Stimulated activated CD4-positive, alpha-beta T cell treated with anti-CD3 and anti-CD28 coated beads, TNF-alpha, amount 100 ng/mL, for 48 hours (primary cell): ENCODE results near the gene ZDHHC11B.
"Not testable (repeated sequence)": the region's sequence is repeated elsewhere in the genome, so short reads cannot be mapped to it uniquely, and the experiment has no call there.

ENCODE experiments used
- DNase-seq, 3 donors: peaks; one replicate each; pipeline ENCODE4 v3.0.0-alpha.2; 2020; ENCODE audit warnings: low read depth in 3 of 3

Gene ZDHHC11B

GRCh38 chr5:715636-716035 lies 68.9 kb downstream of the ZDHHC11B start:
- not testable (repeated sequence) for DNase-seq

DNA sequence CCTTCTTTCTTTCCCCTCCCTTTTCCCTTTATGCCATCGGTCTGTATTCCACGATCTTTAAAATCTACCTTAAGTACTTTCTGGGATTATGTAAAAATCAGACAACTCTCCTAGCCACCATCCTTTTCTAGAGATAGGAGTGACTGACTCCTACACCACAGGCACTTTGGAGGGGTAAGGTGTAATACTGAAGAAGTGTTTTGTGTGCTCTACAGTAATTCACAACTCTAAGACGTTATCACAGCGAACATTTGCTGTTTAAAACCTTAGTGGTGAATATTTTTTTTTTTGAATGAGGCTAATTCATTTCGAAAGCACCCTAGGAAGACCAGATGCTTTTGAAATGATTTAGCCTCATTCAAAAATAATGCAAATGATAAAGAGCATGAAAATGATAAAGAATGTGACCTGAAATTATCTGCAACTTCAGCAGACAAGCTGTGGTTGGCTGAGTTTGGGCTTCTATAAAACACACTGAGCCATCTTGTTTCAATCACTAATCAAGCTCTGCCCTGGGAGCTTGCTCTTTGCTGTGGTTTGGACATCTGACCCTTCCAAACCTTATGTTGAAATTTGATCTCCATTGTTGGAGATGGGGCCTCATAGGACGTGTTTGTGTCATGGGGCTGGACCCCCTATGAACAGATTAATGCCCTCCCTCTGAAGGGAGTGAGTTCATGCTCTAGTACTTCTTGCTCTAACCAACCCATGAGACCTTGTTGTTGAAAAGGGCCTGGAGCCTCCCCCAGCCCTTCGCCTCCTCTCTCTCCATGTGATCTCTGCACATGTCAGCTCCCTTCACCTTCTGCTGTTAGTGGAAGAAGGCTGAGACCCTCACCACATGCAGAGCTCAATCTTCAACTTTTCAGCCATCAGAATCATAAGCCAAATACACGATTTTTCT lies 70.1 kb downstream of the ZDHHC11B start:
- not testable (repeated sequence) for DNase-seq

DNA sequence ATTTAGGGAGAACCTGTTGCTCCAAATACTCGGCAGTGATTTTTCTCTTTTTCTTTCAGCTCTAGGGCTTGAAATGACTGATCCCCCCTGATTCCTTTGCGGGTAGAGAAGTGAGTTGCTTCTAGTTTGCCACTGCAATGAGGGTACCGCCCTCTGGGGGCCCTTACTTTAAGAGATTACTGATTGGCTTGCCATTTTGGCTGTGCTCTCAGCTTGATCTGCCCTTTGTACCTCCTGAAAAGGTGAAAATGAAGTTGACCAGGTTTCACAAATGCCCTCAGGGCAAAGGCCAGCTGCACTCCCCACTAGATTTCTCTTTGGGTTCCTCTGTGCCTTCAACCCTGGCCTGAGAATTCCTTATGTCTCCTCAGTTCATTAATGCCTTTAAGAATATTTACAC lies 70.8 kb downstream of the ZDHHC11B start:
- not testable (repeated sequence) for DNase-seq

DNA sequence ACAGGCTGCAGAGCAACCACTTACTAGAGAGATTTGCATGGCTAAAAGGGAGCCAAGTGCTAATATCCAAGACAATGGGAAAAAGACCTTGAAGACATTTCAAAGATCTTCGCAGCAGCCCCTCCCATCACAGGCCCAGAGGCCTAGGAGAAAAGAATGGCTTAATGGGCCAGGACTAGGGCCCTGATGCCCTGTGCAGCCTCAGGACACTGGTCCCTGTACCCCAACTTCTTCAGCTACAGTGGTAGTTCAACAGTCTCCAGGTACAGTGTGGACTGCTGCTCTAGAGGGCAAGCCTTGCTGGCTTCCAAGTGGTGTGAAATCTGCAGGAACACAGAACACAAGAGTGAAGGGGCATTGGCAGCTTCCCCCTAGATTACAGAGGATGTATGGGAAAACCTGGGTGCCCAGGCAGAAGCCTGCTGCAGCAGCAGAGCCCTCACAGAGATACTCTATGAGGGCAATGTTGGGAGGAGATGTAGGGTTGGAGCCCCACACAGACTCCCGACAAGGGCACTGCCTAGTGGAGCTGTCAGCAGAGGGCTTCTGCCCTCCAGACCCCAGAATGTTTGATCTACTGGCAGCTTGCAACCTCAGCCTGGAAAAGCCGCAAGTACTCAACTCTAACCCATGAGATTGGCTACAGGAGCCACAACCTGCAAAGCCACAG lies 75.5 kb downstream of the ZDHHC11B start:
- not testable (repeated sequence) for DNase-seq

DNA sequence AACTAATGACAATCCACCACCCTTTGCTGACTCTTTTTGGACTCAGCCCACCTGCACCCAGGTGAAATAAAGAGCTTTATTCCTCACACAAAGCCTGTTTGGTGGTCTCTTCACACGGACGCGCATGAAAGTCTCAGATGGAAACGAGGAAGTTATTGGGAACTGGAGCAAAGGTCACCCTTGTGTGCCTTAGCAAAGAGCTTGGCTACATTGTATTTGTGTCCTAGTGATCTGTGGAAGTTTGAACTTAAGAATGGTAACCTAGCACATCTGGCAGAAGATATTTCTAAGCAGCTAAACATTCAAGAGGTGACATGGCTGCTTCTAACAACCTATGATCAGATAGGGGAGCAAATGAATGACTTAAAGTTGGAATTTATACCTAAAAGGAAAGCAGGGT lies 76.2 kb downstream of the ZDHHC11B start:
- not testable (repeated sequence) for DNase-seq

GRCh38 chr5:706127-706526 lies 78.4 kb downstream of the ZDHHC11B start:
- DNase-seq, result not testable (repeated sequence)

DNA sequence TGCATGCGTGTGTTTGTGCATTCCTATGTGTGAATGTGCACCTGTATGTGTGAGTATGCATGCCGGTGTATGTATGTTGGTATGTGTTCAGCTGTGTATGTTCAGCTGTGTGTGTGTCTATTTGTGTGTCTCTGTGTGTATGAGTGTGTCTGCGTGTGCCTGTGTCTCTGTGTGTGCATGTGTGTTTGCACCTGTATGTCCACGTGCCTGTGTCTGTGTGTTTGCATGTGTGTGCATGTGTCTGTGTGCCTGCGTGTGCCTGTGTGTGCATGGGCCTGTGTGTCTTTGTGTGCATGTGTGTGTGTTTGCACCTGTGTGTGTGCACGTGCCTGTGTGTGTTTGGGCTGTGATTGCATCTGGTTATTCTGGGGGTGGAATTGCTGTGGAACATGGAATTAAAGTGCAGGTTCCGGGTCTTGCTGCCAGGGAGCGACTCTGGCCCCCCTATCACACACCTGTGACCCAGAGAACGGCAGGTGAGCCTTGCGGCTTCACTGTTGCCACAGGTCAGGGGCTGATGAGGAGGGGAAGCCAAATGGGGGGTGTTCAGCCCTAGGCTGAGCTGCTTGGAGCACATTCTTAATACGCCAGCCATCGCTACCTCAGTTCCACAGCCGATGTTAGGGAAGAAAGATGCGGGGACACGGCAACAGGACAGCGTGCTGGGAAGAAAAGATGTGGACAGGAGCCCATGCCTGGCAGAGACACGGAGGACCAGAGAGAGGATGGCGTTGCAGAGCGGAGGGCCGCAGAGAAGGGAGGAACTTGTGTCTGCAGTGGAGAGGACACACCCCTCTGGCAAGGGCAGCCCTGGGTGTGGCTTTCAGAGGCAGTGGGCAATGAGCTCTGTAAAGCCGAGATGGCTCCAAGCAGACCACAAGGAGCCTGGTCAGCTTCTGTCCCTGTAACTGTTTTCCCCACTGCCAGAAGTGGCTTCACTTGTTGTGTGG lies 87.5 kb downstream of the ZDHHC11B start:
- not testable (repeated sequence) for DNase-seq

GRCh38 chr5:696191-696590 lies 88.3 kb downstream of the ZDHHC11B start:
- DNase-seq, result not testable (repeated sequence)

- not testable (repeated sequence) for DNase-seq
Measured at GRCh38 chr5:695475-695874, 89.1 kb downstream of the ZDHHC11B start.

GRCh38 chr5:694042-694431 lies 90.5 kb downstream of the ZDHHC11B start:
- not testable (repeated sequence) for DNase-seq

GRCh38 chr5:693271-694041 lies 91.1 kb downstream of the ZDHHC11B start, which contains the start of gene TPPP:
TSS of gene TPPP (minus strand) at chr5:693352. CDS start at chr5:678060, 15,292 bp downstream.
- DNase-seq, result peak; percentile 36 to 85 (median 71)

- not testable (repeated sequence) for DNase-seq
Measured at GRCh38 chr5:692529-693041, 91.9 kb downstream of the ZDHHC11B start.

- DNase-seq, result no peak
Measured at GRCh38 chr5:691817-692528, 92.6 kb downstream of the ZDHHC11B start.

DNA sequence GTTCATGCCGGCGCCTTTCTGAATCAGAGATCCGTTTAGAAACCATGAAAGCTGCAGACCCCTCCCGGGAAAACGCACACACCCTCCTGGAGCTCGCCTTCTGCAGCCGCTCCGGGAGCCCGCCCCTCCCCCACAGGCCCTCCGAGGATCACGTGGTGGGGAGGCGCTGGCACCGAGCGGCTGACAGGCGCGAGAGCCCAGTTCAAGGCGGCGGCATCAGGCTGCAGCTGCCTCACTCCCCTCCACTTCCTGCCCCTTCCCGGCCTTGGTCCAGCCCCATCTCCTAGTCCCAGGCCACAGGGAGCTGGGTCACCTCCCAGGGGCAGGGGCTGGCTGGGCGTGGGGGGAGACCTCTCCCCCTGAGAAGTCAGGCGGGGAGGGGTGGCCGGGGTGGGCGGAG lies 93.5 kb downstream of the ZDHHC11B start:
- DNase-seq, result not testable (repeated sequence)

GRCh38 chr5:690293-690692 lies 94.2 kb downstream of the ZDHHC11B start:
- DNase-seq, result not testable (repeated sequence)

- not testable (repeated sequence) for DNase-seq
Measured at GRCh38 chr5:688348-689010, 96.0 kb downstream of the ZDHHC11B start.

DNA sequence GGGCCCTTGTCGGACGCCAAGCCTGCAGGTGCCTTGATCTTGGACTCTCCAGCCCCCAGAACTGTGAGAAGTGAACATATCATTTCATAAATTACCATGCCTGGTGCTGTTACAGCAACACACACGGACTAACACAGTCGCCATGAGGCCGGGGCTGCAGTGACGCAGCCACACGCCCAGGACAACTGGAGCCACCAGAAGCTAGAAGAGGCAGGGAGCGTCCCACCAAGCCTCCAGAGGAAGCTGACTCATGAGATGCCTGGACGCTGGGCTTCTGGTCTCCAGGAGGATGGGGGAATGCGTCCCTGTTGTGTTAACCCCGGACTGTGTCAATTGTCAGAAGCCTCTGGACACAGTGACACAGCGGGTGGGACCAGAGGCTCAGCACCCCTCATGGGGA lies 97.6 kb downstream of the ZDHHC11B start:
- DNase-seq, result not testable (repeated sequence)

GRCh38 chr5:686172-686523 lies 98.4 kb downstream of the ZDHHC11B start:
- DNase-seq, result not testable (repeated sequence)
